HEK293T (cell line): ENCODE results near the gene ATG7.

Source experiments
- ARNT ChIP-seq: fragments of 450-650 bp; IDR thresholded peaks from 2 replicates; pipeline ENCODE4 v1.6.1; 2017; ENCODE audit warnings: mild to moderate bottlenecking
- BHLHE40 ChIP-seq: fragments of 450-650 bp; IDR thresholded peaks from 2 replicates; pipeline ENCODE4 v1.6.1; 2016; ENCODE audit warnings: mild to moderate bottlenecking, moderate library complexity, borderline replicate concordance
- ELF4 ChIP-seq: fragments of 450-650 bp; IDR thresholded peaks from 2 replicates; pipeline ENCODE4 v1.6.1; 2017; ENCODE audit warnings: antibody characterized with exemption
- FOXA1 ChIP-seq: fragments of 450-650 bp; IDR thresholded peaks from 2 replicates; pipeline ENCODE4 v1.6.1; 2016; ENCODE audit warnings: mild to moderate bottlenecking
- FOXK2 ChIP-seq: fragments of 450-650 bp; IDR thresholded peaks from 2 replicates; pipeline ENCODE4 v1.6.1; 2016; ENCODE audit warnings: mild to moderate bottlenecking
- FOXM1 ChIP-seq: fragments of 450-650 bp; IDR thresholded peaks from 2 replicates; pipeline ENCODE4 v1.6.1; 2017; ENCODE audit warnings: mild to moderate bottlenecking, borderline replicate concordance
- HDGF ChIP-seq: fragments of 450-650 bp; IDR thresholded peaks from 2 replicates; pipeline ENCODE4 v1.6.1; 2017; ENCODE audit warnings: antibody characterized with exemption, borderline replicate concordance
- L3MBTL2 ChIP-seq: fragments of 450-650 bp; conservative IDR thresholded peaks from 2 replicates; pipeline ENCODE4 v1.6.1; 2016; ENCODE audit warnings: mild to moderate bottlenecking
- LEF1 ChIP-seq: fragments of 450-650 bp; IDR thresholded peaks from 2 replicates; pipeline ENCODE4 v1.6.1; 2017; ENCODE audit warnings: mild to moderate bottlenecking, borderline replicate concordance
- SP1 ChIP-seq: fragments of 450-650 bp; IDR thresholded peaks from 2 replicates; pipeline ENCODE4 v1.6.1; 2017
- SUZ12 ChIP-seq: fragments of 450-650 bp; IDR thresholded peaks from 2 replicates; pipeline ENCODE4 v1.6.1; 2016; ENCODE audit warnings: mild to moderate bottlenecking
- TARDBP ChIP-seq: fragments of 450-650 bp; IDR thresholded peaks from 2 replicates; pipeline ENCODE4 v1.6.1; 2016

GRCh38 chr3:11386465-11387113 is 114.4 kb downstream of the ATG7 start:
- TF ChIP-seq FOXK2 (no peak), FOXM1 (no peak), L3MBTL2 (no peak), SUZ12 (no peak), BHLHE40 (no peak), SP1 (no peak), LEF1 (no peak), HDGF (no peak), ELF4 (no peak), FOXA1 (no peak), TARDBP (no peak), ARNT (no peak)
